H9 (cell line): ENCODE results near the gene ADGRB3. TPM values are rescaled to one million over a fixed set of nuclear protein-coding genes. Genes with fewer than 3 reads are reported as not detected.

Experiments
- DNase-seq: peaks from one replicate; pipeline ENCODE4 v3.0.0-alpha.2; 2017
- H2AFZ ChIP-seq: one replicate; pipeline ENCODE4 v1.6.1; 2013; ENCODE audit warnings: mild to moderate bottlenecking, low read length, control low read depth, moderate library complexity
- H2AK5ac ChIP-seq: 2 replicates; pipeline ENCODE4 v1.6.1; 2013; ENCODE audit warnings: low read length, control low read depth, mixed read lengths; ENCODE audit not compliant: insufficient read length
- H2BK120ac ChIP-seq: one replicate; pipeline ENCODE4 v1.6.1; 2013; ENCODE audit warnings: low read depth, mild to moderate bottlenecking, low read length, control low read depth, inconsistent platforms; ENCODE audit not compliant: poor library complexity, severe bottlenecking
- H2BK12ac ChIP-seq: 2 replicates; pipeline ENCODE4 v1.6.1; 2013; ENCODE audit warnings: low read length, control low read depth, mixed read lengths, low read depth; ENCODE audit not compliant: insufficient read length
- H2BK15ac ChIP-seq: 2 replicates; pipeline ENCODE4 v1.6.1; 2013; ENCODE audit warnings: low read depth, low read length, control low read depth
- H2BK20ac ChIP-seq: one replicate; pipeline ENCODE4 v1.6.1; 2013; ENCODE audit warnings: low read depth, mild to moderate bottlenecking, low read length, control low read depth, inconsistent platforms; ENCODE audit not compliant: poor library complexity, severe bottlenecking
- H2BK5ac ChIP-seq: 2 replicates; pipeline ENCODE4 v1.6.1; 2013; ENCODE audit warnings: low read length, control low read depth, mixed read lengths; ENCODE audit not compliant: insufficient read length
- H3K14ac ChIP-seq: 2 replicates; pipeline ENCODE4 v1.6.1; 2013; ENCODE audit warnings: low read length, control low read depth; ENCODE audit not compliant: insufficient read depth
- H3K18ac ChIP-seq: 2 replicates; pipeline ENCODE4 v1.6.1; 2013; ENCODE audit warnings: low read depth, mild to moderate bottlenecking, mixed read lengths, low read length, control low read depth; ENCODE audit not compliant: insufficient read length
- H3K23ac ChIP-seq: 2 replicates; pipeline ENCODE4 v1.6.1; 2013; ENCODE audit warnings: low read length, control low read depth, mixed read lengths, low read depth; ENCODE audit not compliant: insufficient read length
- H3K23me2 ChIP-seq: 2 replicates; pipeline ENCODE4 v1.6.1; 2013; ENCODE audit warnings: low read depth, mild to moderate bottlenecking, mixed read lengths, low read length, control low read depth; ENCODE audit not compliant: insufficient read length, poor library complexity, severe bottlenecking
- H3K27ac ChIP-seq: 2 replicates; pipeline ENCODE4 v1.5.1; 2013; ENCODE audit warnings: low read length, control low read depth, mixed read lengths, low read depth; ENCODE audit not compliant: insufficient read length
- H3K27me3 ChIP-seq: 2 replicates; pipeline ENCODE4 v1.6.1; 2013; ENCODE audit warnings: low read length, control low read depth, inconsistent platforms; ENCODE audit not compliant: insufficient read depth
- H3K4ac ChIP-seq: 2 replicates; pipeline ENCODE4 v1.6.1; 2013; ENCODE audit warnings: low read depth, mild to moderate bottlenecking, control low read depth, inconsistent platforms, low read length, moderate library complexity
- H3K4me1 ChIP-seq: 2 replicates; pipeline ENCODE4 v1.6.1; 2013; ENCODE audit warnings: low read length, control low read depth, inconsistent platforms; ENCODE audit not compliant: insufficient read depth
- H3K4me2 ChIP-seq: 2 replicates; pipeline ENCODE4 v1.6.1; 2013; ENCODE audit warnings: low read length, control low read depth, mixed read lengths; ENCODE audit not compliant: insufficient read length, insufficient read depth
- H3K56ac ChIP-seq: 2 replicates; pipeline ENCODE4 v1.6.1; 2013; ENCODE audit warnings: low read depth, mild to moderate bottlenecking, mixed read lengths, low read length, control low read depth; ENCODE audit not compliant: insufficient read length
- H3K79me1 ChIP-seq: 2 replicates; pipeline ENCODE4 v1.6.1; 2013; ENCODE audit warnings: low read depth, mild to moderate bottlenecking, moderate library complexity, low read length, control low read depth, inconsistent platforms; ENCODE audit not compliant: insufficient read depth, poor library complexity, severe bottlenecking
- H3K79me2 ChIP-seq: 2 replicates; pipeline ENCODE4 v1.6.1; 2013; ENCODE audit warnings: low read length, control low read depth, inconsistent platforms; ENCODE audit not compliant: insufficient read depth
- H3K9ac ChIP-seq: 2 replicates; pipeline ENCODE4 v1.6.1; 2013; ENCODE audit warnings: low read length, control low read depth, mixed read lengths; ENCODE audit not compliant: insufficient read length; ENCODE audit errors: extremely low read depth
- H3K9me3 ChIP-seq: one replicate; pipeline ENCODE4 v1.6.1; 2013; ENCODE audit warnings: low read depth, low read length, inconsistent platforms; ENCODE audit not compliant: control insufficient read depth
- H3T11ph ChIP-seq: one replicate; pipeline ENCODE4 v1.6.1; 2013; ENCODE audit warnings: mild to moderate bottlenecking, low read length, control low read depth, inconsistent platforms
- H4K20me1 ChIP-seq: one replicate; pipeline ENCODE4 v1.6.1; 2013; ENCODE audit not compliant: control insufficient read depth, insufficient read length, insufficient read depth
- H4K5ac ChIP-seq: 2 replicates; pipeline ENCODE4 v1.6.1; 2013; ENCODE audit warnings: low read depth, mild to moderate bottlenecking, mixed read lengths, low read length, control low read depth; ENCODE audit not compliant: insufficient read length
- H4K8ac ChIP-seq: replicated peaks from 2 replicates; pipeline ENCODE4 v1.6.1; 2013; ENCODE audit warnings: low read length, control low read depth, mixed read lengths, low read depth; ENCODE audit not compliant: insufficient read length
- H4K91ac ChIP-seq: 2 replicates; pipeline ENCODE4 v1.6.1; 2013; ENCODE audit warnings: low read depth, mild to moderate bottlenecking, moderate library complexity, mixed read lengths, low read length, control low read depth; ENCODE audit not compliant: insufficient read length
- H3K27ac Mint-ChIP-seq, 3 experiments: 2 replicates in 2 of 3; 3 replicates in 1 of 3; pipeline ENCODE4 v1.8.0; 2020 to 2021; ENCODE audit warnings: mixed read lengths in 3 of 3, mild to moderate bottlenecking in 1 of 3, moderate library complexity in 1 of 3
- H3K27me3 Mint-ChIP-seq: 2 replicates; pipeline ENCODE4 v1.8.0; 2021; ENCODE audit warnings: low read depth, mild to moderate bottlenecking, moderate library complexity, mixed read lengths
- H3K36me3 Mint-ChIP-seq, 3 experiments: 2 replicates in 2 of 3; 3 replicates in 1 of 3; pipeline ENCODE4 v1.8.0; 2020 to 2021; ENCODE audit warnings: low read depth in 3 of 3, mixed read lengths in 3 of 3; ENCODE audit not compliant: insufficient read depth in 1 of 3
- H3K4me1 Mint-ChIP-seq, 2 experiments: 2 replicates each; pipeline ENCODE4 v1.8.0; 2020; ENCODE audit warnings: mixed read lengths in 2 of 2
- H3K4me3 Mint-ChIP-seq, 2 experiments: 2 replicates in 1 of 2; 3 replicates in 1 of 2; pipeline ENCODE4 v1.8.0; 2020 to 2021; ENCODE audit warnings: mild to moderate bottlenecking in 2 of 2, mixed read lengths in 2 of 2, moderate library complexity in 1 of 2
- H3K9me3 Mint-ChIP-seq, 2 experiments: 2 replicates in 1 of 2; 3 replicates in 1 of 2; pipeline ENCODE4 v1.8.0; 2020; ENCODE audit warnings: mild to moderate bottlenecking in 2 of 2, mixed read lengths in 2 of 2, moderate library complexity in 1 of 2
- CTCF ChIP-seq: fragments of 200-600 bp; sonication (generic); conservative IDR thresholded peaks from 3 replicates; pipeline ENCODE4 v1.8.0; 2021; ENCODE audit warnings: antibody characterized with exemption, mild to moderate bottlenecking
- WGBS: extraction: QIAGEN DNeasy Blood & Tissue Kit; methylation state at CpG from one replicate; pipeline ENCODE4 v1.1.7; 2013; ENCODE audit warnings: missing lambda C conversion rate, low lambda C conversion rate, mixed read lengths; ENCODE audit not compliant: insufficient read length; ENCODE audit errors: extremely low coverage; 5-methylcytosine and 5-hydroxymethylcytosine counted together
- total RNA-seq: library from RNA; stranded (reverse); gene quantifications from 2 replicates; pipeline ENCODE4 v1.2.1, GENCODE V29; 2021

Gene ADGRB3
- total RNA-seq, 1 experiment from 2014 or later: 0.37 TPM

DNA sequence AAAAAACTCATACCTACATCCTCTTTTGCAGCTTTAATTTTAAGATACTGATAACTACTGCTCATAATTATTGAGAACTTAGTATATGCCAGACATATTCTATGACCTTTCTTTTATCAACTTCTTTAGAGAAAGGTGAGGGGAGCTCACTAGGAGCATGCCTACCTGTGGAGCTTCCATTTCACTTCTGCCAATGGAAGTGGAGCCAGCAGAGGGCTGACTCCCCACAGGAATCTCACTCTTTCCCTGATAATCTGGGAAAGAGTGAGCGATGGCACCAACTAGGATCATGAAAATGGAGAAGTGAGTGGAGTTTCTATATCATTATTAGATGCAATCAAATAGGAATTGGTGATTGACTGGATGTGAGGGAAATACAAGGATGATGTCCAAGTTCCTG is 676.8 kb downstream of the ADGRB3 start:
- no peaks in the 10 kb centered on the region for H3K23me2 ChIP-seq
- H4K8ac ChIP-seq: no peak overlapping the region
- no peak overlapping the region for H3K14ac ChIP-seq
- TF ChIP-seq CTCF: peak; percentile 37; the same call in 2 of the 3 replicates
- no peak for DNase-seq
- H3K4ac ChIP-seq: no peak overlapping the region
- no peaks in the 10 kb centered on the region for H3K27me3 ChIP-seq
- no peak overlapping the region for H2BK12ac ChIP-seq
- no peak overlapping the region for H3T11ph ChIP-seq
- no peaks in the 10 kb centered on the region for H3K9me3 ChIP-seq
- no peaks in the 10 kb centered on the region for H3K79me2 ChIP-seq
- peak overlapping the region; percentile 23 for H3K27ac ChIP-seq
- no peaks in the 10 kb centered on the region for H4K20me1 ChIP-seq
- no peaks in the 10 kb centered on the region for H3K9me3 Mint-ChIP-seq
- H4K91ac ChIP-seq: no peak overlapping the region
- H3K4me2 ChIP-seq: no peak overlapping the region
- no peak overlapping the region for H2AFZ ChIP-seq
- no peak overlapping the region for H2BK20ac ChIP-seq
- H3K23ac ChIP-seq: no peak overlapping the region
- H3K4me1 Mint-ChIP-seq: peaks cover 2 to 3% of the 10 kb centered on the region in 2 experiments
- no peak overlapping the region for H2BK15ac ChIP-seq
- no peak overlapping the region; a peak in 1 of 7 replicates for H3K27ac Mint-ChIP-seq
- H2AK5ac ChIP-seq: no peak overlapping the region
- H3K9ac ChIP-seq: no peak overlapping the region
- no CpG with 5 or more reads among the region's 1 CpG for WGBS
- no peak overlapping the region for H4K5ac ChIP-seq
- H3K18ac ChIP-seq: no peak overlapping the region
- no peak overlapping the region for H3K56ac ChIP-seq
- no peak overlapping the region for H2BK120ac ChIP-seq
- H3K27me3 Mint-ChIP-seq: no peaks in the 10 kb centered on the region
- no peaks in the 10 kb centered on the region for H3K4me1 ChIP-seq
- H3K36me3 Mint-ChIP-seq: no peaks in the 10 kb centered on the region
- no peaks in the 10 kb centered on the region for H3K79me1 ChIP-seq
- H3K4me3 Mint-ChIP-seq: no peak overlapping the region
- no peak overlapping the region for H2BK5ac ChIP-seq
